ENCODE measurements around the gene PKN2.
A peak's percentile ranks its signal among the peaks of the same experiment; 100 is the strongest.

The PKN2 gene

DNA sequence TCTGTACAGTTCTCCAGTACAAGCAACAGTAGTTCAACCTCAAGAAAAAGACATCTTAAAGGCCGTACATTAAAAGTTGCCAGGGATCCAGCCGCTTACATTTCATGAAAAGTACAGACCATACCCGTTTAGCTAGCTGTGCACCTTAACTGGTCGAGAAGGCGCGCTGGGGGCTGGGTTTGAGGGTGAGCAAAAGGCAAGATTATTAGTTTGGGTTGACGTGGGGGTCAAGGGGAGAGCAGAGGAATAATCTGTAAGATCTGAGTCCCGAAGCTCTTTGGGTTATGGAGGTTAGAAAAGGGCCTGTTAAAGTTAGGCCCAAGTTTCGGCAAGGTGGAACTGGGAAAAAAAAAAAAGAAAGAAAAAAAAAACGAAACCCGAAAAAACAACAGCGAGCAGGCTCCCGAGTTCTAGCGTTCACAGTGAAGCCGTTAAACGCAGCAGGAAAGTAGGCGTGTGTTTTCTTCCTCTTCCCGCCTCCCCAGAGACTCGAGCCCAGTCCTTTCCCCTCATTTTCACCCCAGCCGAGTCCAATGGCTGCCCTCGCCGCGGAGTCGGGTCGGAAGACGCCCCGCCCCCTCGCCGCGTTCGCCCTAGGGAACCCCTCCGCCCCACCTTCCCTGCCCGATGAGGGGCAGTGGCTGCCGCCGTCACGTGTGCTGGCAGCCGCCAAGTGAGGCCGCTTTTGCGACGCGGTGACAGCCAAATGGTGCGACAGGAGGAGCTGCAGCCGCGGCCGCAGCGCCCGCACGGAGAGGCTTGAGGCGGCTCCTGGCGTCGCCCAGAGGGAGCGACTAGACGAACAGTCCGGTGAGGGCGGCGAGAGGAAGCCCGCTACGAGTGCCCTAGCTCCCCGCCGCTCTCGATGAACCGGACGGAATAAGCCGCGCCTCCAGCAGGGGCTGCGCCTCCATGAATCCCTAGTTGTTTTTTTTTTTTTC, at the start of gene PKN2:
Gene PKN2, plus strand, starts transcription at position 733 of the 941 bp plus-strand sequence. CDS start 308 bp downstream, outside the sequence.
- DNase-seq, result peak; percentile 97 to 98

DNA sequence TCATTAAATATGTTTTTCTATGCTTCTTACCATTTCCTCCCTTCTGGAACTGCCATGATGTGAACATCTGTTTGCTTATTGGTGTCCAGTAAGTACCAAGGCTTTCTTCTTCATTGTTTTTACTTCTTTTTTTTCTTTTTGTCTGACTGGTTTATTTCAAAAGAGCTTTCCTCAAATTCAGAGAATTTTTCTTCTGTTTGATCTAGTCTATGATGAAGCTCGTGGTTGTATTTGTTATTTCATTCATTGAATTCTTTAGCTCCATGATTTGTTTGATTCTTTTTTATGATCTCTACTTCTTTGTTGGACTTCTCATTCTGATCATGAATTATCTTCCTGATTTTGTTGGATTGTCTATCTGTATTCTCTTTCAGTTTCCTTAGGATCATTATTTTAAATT, 49.5 kb upstream of the PKN2 start:
- DNase-seq, result no peak

DNA sequence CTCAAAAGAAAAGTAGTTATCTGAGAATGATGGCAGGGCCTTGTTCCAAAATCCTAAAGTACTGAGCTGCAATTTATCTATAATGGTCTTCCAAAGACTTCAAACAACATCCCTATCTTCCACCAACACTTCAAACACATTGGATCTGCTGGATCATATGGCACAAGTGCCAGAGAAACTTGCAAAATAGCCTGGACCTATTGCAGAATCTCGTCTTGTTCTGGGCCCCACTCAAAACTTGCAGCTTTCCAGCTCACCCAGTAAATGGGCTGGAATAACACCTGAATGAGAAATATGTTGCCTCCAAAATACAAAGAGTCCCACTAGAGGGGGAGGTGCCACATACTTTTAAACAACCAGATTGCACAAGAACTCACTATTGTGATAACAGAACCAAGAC, 44.0 kb upstream of the PKN2 start:
- no peak for DNase-seq

DNA sequence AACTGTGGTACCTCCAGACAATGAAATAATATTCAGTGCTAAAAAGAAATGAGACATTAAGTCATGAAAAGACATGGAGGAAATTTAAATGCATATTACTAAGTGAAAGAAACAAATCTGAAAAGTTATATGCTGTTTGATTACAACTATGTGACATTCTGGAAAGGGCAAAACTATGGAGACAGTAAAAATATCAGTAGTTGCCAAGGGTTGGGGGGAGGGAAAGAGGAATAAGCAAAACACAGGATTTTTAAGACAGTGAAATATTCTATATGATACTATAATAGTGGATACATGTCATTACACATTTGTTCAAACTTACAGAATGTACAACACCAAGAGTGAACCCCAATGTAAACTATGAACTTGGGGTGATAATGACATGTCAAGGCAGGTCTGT, 38.2 kb upstream of the PKN2 start:
- DNase-seq, result no peak

DNA sequence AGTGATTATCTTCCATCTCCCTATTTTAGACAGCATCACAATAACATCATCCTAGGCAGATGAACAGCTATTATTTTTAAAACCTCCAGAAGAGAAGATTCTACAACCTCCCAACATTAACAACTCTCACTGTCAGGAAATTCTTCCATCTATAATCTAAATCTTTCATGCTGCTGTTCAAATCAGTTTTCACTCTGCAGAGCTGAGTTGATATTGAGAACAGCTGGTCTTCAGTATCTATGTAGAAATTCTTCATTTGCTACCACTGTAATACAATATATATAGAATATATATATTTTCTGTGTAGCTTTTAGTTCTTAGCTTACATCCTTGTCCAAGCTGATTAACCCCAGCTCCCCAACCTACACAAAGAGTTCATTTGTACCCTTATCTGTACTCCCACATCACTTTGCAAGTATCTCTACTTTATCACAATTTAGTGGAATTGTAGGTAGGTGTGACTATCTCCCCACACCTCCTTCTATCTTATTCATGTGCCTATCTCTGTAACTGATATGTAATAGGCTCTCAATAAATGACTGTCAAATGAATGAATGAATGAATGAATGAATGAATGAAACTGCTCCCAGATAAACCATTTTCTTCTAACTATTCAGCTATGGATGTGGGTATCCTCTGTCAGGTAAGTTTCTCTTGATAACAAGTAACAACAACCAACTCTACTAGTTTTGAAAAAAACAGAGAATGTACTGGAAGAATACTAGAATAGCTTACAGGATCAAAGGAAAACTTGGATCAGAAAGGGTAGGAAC, 37.4 kb upstream of the PKN2 start:
- DNase-seq, result no peak

DNA sequence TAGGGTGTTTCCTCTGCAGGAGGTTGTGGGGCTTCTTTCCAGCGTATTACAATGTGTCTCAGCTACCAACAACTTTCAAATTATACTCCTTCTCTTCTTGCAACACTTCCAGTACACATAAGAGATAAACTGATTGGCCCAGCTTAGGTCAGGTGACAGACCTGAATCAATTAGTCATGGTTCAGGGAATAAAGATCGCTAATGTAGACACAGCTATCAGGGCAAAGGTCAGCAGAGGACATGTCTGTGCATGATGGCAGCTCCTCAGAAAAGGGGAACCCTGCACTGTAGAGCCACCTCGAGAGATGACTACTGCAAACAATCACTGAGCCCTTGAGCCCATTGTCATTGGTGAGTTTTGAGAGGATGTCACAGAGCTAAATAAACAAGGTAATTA, 36.8 kb upstream of the PKN2 start:
- no peak for DNase-seq

DNA sequence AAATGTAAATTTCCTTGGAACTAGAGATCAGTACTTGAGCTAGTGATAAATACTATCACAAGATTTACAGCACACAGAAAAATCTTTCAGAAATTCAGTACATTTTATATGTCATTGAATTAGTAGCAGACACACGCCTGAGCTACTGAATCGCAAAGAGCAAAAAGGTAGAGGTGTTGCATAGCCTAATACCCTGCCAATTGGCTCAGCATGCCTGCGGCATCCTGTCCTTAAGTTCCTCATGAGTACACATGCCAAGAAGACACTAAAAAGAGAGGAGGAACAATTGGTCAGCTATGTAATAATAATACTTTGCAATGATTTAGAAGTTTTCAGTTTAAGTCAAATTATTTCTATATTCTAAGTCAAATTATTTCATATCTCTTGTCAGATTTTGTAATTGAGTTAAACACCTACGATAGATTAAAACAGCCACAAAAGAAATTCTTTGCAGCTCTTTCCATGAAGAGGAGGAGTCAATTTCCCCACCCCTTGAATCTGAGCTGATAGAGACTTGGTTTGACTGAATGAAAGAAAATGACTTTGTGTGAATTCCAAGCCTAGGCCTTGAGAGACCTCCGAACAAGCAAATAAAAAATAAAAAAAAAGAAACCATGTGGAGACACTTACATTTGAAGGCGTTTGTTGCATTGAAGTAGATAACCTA, 36.2 kb upstream of the PKN2 start:
- no peak for DNase-seq

DNA sequence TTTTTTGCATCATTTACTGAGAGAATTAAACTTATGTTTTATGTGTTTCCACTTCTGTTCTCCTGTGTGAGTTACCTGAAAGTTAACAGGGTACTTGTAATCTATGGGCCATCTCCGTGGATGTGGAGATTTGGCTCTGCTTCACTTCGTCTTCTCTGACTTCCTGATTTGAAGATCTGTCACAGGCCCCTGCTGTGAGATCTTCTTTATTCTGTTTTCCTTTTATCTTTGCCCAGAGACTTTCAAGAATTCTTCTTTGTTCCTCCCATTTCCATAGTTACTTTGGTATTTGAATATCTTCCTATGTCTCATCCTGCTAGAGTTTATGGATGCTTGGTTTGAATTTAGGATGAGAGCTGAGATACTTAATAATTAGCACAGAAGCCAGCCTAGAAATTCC, 35.4 kb upstream of the PKN2 start:
- no peak for DNase-seq

DNA sequence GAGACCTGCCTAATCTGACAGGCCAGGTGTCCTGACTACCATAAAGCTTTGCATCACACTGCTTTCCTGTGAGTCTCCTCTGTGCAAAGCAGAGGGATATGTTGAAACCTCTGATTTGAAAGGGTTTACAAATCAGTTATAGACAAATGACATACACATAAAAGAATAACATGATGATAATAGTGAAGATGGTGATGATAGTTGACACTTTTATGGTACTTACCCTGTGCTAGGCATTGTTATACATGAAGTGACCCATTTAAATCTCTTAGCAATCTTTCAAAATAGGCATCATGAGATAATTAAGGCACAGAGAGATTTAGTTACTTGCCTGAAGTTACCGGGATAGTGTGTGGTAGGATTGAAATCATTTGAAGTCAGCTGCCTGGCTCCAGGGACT, 34.1 kb upstream of the PKN2 start:
- DNase-seq, result no peak

DNA sequence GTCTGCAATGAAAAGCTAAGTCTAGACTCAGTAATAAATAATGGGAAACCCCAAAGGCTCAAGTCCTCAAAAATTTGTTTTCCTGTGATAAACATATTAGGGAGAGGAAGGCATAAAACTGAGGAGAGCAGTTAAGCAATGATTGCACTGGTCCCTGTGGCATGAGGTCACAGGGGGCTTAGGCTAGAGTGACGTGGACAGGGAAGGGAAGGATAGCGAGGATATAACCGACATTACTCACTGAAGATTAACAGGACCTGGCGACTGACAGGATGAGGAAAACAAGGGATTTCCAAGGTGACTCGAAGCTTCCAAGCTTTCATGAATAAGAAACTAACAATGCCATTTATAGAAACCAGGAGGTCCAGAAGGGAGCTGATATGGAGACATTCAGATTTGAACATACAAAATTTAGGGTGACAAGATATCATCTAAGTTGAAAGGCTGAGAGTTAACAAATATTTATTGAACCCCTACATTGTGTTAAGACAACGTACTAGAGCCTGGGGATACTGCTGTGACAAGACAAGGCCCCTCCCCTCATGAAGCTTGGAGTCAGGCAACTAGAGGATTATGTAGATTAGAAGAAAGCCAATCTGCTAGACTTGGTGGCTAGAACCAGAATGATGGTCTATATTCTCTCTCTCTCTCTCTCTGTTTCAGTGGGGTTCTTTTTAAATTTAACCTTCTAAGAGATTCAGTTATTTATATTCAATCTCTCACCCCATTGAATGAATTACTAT, 33.2 kb upstream of the PKN2 start:
- no peak for DNase-seq

DNA sequence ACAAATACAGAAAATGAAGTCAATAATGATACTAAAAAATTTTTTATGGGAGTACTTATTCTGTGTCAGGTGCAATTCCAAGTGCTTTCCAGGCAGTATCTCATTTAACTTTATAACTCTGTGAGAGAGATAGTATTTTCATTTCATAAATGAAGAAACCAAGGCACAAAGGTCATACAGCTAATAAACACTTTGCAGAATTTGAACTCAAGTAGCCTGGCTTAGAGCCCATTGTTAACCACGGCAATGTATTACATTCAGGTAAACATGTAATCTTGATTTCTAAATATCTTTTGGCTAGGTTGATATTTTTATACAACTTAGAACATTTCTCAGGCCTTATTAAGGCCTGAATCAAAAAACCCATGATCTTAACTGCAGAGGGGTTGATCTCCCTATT, 28.9 kb upstream of the PKN2 start:
- DNase-seq, result no peak

DNA sequence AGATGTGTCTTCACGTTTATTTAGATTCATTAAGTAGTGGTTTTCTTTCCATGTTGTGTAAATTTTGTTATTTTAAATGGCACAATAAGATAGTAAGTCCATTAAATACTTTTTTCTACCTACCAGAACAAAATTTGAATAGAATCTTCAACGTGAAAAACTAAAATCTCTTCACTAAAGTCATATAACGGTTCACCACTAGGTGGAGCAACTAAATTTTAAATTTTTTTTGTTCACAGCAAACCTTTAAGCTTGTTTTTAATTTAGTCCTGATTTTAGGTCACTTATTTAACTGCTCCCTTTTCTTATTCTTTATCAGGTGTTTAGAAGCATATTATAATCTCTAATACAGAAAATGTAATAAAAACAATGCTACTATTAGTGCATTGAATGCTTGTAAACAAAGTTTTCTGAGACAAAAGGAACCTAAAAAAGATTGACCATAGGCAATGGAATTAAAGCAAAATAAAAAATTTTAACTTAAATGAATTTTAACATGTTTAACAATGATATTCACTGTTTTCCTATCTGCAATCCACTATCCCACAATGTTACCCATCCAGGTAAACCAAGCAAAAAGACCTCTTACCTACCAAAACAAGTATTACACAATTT, 28.3 kb upstream of the PKN2 start:
- DNase-seq, result peak; percentile 41 to 69

DNA sequence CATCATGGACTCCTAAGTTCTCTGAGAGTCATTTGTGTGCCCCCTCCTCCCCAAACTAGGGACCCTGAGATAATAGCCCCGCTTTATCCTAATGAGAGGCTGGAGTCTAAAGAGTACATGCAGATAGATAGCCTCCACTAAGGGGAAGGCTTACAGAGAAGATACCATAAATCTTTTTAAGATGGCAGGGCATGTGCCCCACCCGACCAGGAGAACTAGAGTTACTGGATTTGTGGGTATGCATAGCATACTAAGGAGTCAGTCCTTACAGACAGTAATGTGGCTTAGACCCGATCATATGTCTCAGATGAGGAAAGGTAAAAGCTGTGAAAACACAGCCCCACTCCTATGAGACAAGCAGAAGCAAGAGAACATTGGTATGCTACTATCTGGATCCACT, 25.7 kb upstream of the PKN2 start:
- no peak for DNase-seq

DNA sequence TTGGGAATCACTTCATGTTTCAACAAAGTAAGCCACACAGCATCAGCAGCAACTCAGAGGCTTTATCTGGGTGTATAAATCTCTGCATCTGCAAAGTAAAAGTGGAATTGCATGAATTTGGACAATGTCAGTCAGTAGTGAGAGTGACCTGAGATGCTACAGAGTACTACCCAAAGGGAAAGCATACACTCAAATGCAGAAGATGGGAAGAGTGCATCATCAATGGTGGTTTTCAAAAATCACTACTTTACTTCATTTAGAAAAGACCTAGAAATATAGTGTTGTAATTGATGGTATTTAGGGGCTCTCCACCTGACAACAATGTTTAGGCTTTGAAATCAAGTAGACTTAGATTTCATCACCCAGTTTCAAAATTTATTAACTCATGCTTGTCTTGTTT, 24.5 kb upstream of the PKN2 start:
- DNase-seq, result no peak

DNA sequence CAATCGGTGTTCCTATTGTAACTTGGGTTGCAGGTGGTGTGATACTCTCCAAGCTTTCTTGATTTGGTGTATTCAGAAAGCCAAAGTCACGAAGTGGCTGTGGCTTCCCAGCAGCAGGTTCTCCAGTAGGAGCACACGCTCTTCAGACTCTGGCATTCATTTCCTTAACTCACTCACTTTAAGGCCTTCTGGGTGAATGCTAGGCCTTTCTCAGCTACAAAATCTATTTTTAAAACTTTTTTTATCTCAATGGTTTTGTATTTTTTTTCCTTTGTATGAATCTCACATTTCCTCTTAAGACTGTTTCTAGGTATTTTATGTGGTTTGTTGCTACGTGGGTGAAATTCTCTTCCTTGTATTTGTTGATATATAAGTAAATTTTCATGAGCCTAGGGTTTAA, 22.9 kb upstream of the PKN2 start:
- DNase-seq, result no peak

DNA sequence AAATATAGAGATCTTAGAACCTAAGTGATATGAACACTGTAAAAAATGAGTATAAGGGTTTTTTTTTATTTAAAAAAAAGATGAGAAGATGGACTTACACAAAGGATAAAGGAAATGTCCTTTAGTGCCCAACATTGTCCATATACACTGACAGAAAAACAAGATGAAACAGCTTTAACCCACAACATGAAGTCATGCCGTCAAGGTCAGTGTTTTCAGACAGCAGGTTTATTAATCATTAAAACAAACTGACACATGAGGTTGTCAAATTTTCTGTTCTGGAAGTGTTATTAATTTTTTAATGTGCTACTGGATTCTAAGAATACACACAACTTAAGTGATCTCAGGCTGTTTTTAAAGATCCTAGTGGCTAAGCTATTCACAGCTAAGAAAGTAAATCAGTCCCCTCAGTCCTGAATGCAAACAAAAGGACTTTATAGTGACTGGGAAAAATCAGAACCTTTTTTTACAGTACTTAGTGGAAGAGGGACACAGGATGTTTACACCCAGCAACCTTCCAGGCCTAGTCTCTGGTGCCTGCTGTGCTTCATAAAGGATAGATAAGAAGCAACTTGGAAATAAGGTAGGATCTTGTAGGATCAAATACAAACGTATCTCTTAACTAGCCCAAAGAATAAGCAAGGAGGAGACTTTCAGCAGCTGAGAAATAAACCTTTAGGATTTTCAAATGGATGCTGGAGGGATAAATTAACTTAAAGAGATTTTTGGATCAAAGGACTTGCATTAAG, 21.9 kb upstream of the PKN2 start:
- DNase-seq, result no peak

DNA sequence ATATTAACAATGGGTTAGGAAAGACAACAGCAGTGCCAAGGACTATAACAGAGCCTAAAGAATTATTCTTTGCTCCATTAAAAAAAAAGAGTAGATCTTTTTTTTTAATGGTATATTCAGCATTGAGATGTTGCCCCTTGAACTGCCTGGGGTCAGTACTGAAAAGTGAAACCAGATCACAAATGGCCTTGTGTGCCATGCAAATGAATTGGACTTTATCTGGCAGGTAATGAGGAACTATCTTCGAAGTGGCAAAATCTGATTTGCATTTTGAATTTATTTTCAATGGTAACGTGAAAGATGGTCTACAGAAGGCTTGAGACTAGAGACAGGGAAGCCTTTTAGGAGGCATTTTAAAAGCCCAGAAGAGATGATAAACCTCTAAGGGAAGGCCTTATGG, 21.4 kb upstream of the PKN2 start:
- DNase-seq, result no peak

DNA sequence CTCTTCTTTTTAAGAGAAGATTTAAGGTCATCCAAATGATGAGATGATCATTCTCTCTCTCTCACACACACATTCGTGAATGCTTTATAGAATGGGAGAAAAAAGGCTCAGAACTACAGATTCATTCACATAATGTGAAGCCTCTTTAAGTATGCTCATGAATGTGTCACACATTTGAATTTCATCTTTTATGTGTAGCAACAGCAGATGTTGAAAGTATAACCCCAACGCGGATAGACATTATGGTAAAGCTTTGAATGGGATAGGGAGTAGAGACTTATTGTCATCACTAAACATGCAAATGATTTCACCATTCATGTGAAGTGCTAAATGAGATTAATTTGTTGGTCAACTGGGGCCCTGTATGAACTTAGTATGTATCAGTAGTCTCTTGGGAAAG, 15.7 kb upstream of the PKN2 start:
- no peak for DNase-seq

DNA sequence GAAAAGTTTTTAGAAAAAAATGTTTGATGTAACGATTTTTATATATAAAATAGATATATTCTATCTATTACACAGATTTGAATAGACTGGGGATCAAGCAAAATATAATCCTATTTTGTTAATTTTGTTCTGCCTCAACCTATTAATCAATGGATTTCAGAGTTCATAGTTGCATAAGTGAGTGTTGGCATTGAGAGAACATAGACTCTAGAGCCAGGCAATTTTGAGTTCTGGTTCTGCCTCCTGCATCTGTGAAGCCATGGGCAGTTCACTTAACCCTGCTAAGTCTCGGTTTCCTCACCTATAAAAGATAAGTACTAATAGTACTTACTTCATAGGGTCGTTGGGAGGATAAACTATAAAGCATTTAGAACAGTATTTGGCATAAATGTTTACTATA, 13.6 kb upstream of the PKN2 start:
- DNase-seq, result no peak

DNA sequence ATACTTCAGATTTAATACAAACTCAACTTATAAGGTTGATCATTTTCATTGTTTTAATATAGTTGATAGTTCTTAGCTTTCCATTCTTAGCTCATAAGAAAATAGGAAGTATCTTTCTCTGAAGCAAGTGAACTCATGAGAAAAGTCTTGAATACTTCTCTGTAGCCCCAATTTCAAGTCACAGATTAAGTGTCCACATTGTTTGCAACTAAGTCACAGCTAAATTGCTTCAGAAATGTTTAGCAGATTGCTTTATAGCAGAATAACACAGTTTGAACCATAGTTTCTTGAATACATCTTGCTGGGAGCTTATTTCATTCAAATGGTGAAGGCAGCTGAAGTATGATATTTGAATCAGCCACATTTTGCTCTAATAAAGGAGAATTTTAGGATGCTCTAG, 10.6 kb upstream of the PKN2 start:
- DNase-seq, result no peak

DNA sequence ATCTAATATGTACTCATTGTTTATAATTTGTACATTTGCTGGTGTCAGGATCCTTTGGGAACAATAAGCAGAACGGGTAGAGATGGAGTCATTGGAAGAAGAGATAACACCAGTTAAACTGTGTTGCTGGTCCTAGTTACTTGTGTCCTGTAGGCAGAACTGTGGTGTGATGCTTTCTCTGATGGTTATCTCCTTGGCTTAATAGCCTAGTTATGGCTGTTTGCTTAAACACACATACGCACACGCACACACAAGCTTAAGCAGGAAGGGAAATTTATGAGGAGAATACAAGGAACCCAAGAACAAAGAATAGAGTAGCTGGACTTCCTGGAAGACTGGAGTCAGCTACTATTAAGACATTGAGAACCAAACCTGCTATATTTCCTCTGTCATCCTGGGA, 5.7 kb upstream of the PKN2 start:
- DNase-seq, result no peak

DNA sequence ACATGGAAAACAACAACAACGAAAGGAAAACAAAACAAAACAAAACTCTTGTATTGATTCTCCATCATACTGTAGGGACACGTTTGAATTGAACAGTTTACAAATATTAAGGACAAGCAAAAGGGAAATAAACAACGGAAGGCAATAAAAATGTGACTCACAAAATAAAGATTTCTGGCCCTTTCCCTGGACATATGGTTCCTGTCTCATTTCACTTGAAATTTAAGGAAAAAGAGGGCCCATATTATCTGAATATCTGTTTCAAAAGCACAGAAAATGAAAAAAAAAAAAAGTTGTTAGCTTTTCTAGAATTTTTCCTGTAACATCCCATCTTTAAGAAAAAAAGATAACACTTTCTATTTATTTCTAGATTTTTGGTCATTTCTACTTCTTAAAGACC, 3.6 kb upstream of the PKN2 start:
- DNase-seq, result no peak

Data from Kasumi-1 (cell line).